HCT116 (cell line): Measurements from ENCODE around the gene BLOC1S5. TPM values are rescaled to one million over a fixed set of nuclear protein-coding genes. Genes with fewer than 3 reads are reported as not detected.

Experiments
- ATAC-seq: fragments of 200-7000 bp; cut with Tn5 transposase; 2 replicates; pipeline ENCODE4 v1.9.1; 2020; ENCODE audit warnings: mild to moderate bottlenecking, moderate library complexity
- BruUV-seq: library from RNA; stranded (reverse); fragments of 400-500 nt; replicated peaks from 2 replicates; lab custom pipeline; 2021; lab: Mats Ljungman, UMichigan
- CTCF ChIA-PET: fragments of 300-600 bp; sonication (Branson Sonifier 250); formaldehyde crosslinking; loops from one replicate; lab custom pipeline; 2021; ENCODE audit warnings: antibody characterized with exemption; lab: Charles Lee
- POLR2A ChIA-PET: fragments of 300-600, 350-600 bp; sonication (Branson Sonifier 250); formaldehyde crosslinking; loops from one replicate; lab custom pipeline; 2021; ENCODE audit warnings: antibody characterized with exemption; lab: Charles Lee
- RAD21 ChIA-PET, 2 experiments: fragments of 300-600 bp; sonication (Branson Sonifier 250); formaldehyde crosslinking; loops; one replicate each; lab custom pipeline; 2023; ENCODE audit warnings: low total read pairs in 2 of 2; ENCODE audit not compliant: uncharacterized antibody in 2 of 2, unreplicated experiment in 2 of 2, low non-redundant PET in 1 of 2; lab: Charles Lee
- DNase-seq: peaks from one replicate; pipeline ENCODE4 v3.0.0-alpha.2; 2010; ENCODE audit warnings: low read depth, low spot score
- H2AFZ ChIP-seq: fragments of 200-600 bp; shearing (Covaris generic), sonication (generic); 2 replicates; pipeline ENCODE4 v1.6.1; 2017; ENCODE audit warnings: low read depth, mixed run types, mixed read lengths, antibody characterized with exemption, low read length; ENCODE audit not compliant: poor library complexity, severe bottlenecking
- H3K27ac ChIP-seq: 2 replicates; pipeline ENCODE4 v1.5.1; 2012; ENCODE audit warnings: low read depth, low read length
- H3K27me3 ChIP-seq: fragments of 200-600 bp; sonication (generic); 2 replicates; pipeline ENCODE4 v1.6.1; 2016; ENCODE audit warnings: mixed run types, low read length, mixed read lengths; ENCODE audit not compliant: insufficient read depth
- H3K36me3 ChIP-seq, 2 experiments: fragments of 200-500 bp in 1 of 2; fragments of 200-600 bp in 1 of 2; sonication (Bioruptor generic) in 1 of 2; sonication (generic) in 1 of 2; 2 replicates each; pipeline versions ENCODE4 v1.5.1 to v1.6.1; 2014 to 2016; ENCODE audit warnings: low read length in 2 of 2, inconsistent platforms in 1 of 2, mixed read lengths in 1 of 2, mixed run types in 1 of 2; ENCODE audit not compliant: insufficient read depth in 2 of 2, control insufficient read depth in 1 of 2
- H3K4me1 ChIP-seq, 2 experiments: fragments of 200-600 bp in 1 of 2; sonication (generic) in 1 of 2; 2 replicates each; pipeline versions ENCODE4 v1.5.1 to v1.6.1; 2012 to 2017; ENCODE audit warnings: low read length in 2 of 2, inconsistent platforms in 1 of 2, mild to moderate bottlenecking in 1 of 2, mixed read lengths in 1 of 2, mixed run types in 1 of 2, moderate library complexity in 1 of 2; ENCODE audit not compliant: insufficient read depth in 2 of 2, control insufficient read depth in 1 of 2
- H3K4me2 ChIP-seq: fragments of 200-600 bp; sonication (generic); 2 replicates; pipeline ENCODE4 v1.6.1; 2017; ENCODE audit warnings: mixed run types, low read length, mixed read lengths
- H3K4me3 ChIP-seq, 2 experiments: fragments of 200-600 bp in 1 of 2; sonication (generic) in 1 of 2; replicated peaks in 1 of 2; 2 replicates each; pipeline ENCODE4 v1.5.1; 2011 to 2016; ENCODE audit warnings: low read length in 2 of 2, control low read depth in 1 of 2, low read depth in 1 of 2, mild to moderate bottlenecking in 1 of 2, mixed read lengths in 1 of 2, mixed run types in 1 of 2
- H3K79me2 ChIP-seq: fragments of 200-600 bp; sonication (generic); 2 replicates; pipeline ENCODE4 v1.6.1; 2017; ENCODE audit warnings: mild to moderate bottlenecking, mixed run types, low read length, moderate library complexity, mixed read lengths; ENCODE audit not compliant: insufficient read depth
- H3K9ac ChIP-seq: fragments of 200-600 bp; sonication (generic); 2 replicates; pipeline ENCODE4 v1.6.1; 2016; ENCODE audit warnings: low read length, mixed read lengths
- H3K9me2 ChIP-seq: fragments of 200-600 bp; sonication (generic), shearing (Covaris generic); 2 replicates; pipeline ENCODE4 v1.6.1; 2017; ENCODE audit warnings: mixed run types, mild to moderate bottlenecking, moderate library complexity; ENCODE audit not compliant: insufficient read depth
- H3K9me3 ChIP-seq, 2 experiments: fragments of 200-500 bp in 1 of 2; fragments of 200-600 bp in 1 of 2; sonication (Bioruptor generic) in 1 of 2; sonication (generic) in 1 of 2; 2 replicates each; pipeline ENCODE4 v1.6.1; 2014 to 2017; ENCODE audit warnings: low read length in 2 of 2, mixed read lengths in 2 of 2, inconsistent platforms in 1 of 2, low read depth in 1 of 2, mild to moderate bottlenecking in 1 of 2, mixed run types in 1 of 2, moderate library complexity in 1 of 2; ENCODE audit not compliant: control insufficient read depth in 1 of 2, insufficient read depth in 1 of 2
- H4K20me1 ChIP-seq: fragments of 200-600 bp; sonication (generic), shearing (Covaris generic); 2 replicates; pipeline ENCODE4 v1.6.1; 2017; ENCODE audit warnings: mixed run types, mild to moderate bottlenecking, moderate library complexity; ENCODE audit not compliant: insufficient read depth
- RAD21 ChIP-seq: IDR thresholded peaks from 2 replicates; pipeline ENCODE4 v1.6.1; 2012; ENCODE audit warnings: low read depth, mild to moderate bottlenecking
- TCF7L2 ChIP-seq: IDR thresholded peaks from 2 replicates; pipeline ENCODE4 v1.7.0; 2011; ENCODE audit warnings: borderline replicate concordance, inconsistent platforms; ENCODE audit not compliant: insufficient read depth, insufficient read length; ENCODE audit errors: extremely low read depth
- intact Hi-C: fragments of 100-400 bp; cut with micrococcal nuclease; formaldehyde crosslinking; loops from 2 replicates; pipeline ENCODE4 v1.10.0; 2022
- total RNA-seq: library from RNA; stranded (reverse); gene quantifications from one replicate; pipeline ENCODE4 v1.2.1, GENCODE V29; 2021; ENCODE audit not compliant: unreplicated experiment
- TF ChIP-seq, protein P1 (sequence below), 3 experiments: fragments of 200-600 bp in 1 of 3; sonication (generic) in 1 of 3; IDR thresholded peaks in 2 of 3; conservative IDR thresholded peaks in 1 of 3; 2 replicates each; pipeline ENCODE4 v1.5.1; 2012 to 2017; ENCODE audit warnings: low read depth in 2 of 3, low read length in 2 of 3, antibody characterized with exemption in 1 of 3, borderline replicate concordance in 1 of 3, control low read depth in 1 of 3, mild to moderate bottlenecking in 1 of 3, mixed read lengths in 1 of 3, mixed run types in 1 of 3, moderate library complexity in 1 of 3; ENCODE audit not compliant: insufficient read depth in 1 of 3
- TF ChIP-seq, protein P2 (sequence below): IDR thresholded peaks from 2 replicates; pipeline ENCODE4 v1.6.1; 2012; ENCODE audit warnings: low read depth

Gene BLOC1S5
- total RNA-seq, 1 experiment from 2014 or later, result 12.0 TPM

DNA sequence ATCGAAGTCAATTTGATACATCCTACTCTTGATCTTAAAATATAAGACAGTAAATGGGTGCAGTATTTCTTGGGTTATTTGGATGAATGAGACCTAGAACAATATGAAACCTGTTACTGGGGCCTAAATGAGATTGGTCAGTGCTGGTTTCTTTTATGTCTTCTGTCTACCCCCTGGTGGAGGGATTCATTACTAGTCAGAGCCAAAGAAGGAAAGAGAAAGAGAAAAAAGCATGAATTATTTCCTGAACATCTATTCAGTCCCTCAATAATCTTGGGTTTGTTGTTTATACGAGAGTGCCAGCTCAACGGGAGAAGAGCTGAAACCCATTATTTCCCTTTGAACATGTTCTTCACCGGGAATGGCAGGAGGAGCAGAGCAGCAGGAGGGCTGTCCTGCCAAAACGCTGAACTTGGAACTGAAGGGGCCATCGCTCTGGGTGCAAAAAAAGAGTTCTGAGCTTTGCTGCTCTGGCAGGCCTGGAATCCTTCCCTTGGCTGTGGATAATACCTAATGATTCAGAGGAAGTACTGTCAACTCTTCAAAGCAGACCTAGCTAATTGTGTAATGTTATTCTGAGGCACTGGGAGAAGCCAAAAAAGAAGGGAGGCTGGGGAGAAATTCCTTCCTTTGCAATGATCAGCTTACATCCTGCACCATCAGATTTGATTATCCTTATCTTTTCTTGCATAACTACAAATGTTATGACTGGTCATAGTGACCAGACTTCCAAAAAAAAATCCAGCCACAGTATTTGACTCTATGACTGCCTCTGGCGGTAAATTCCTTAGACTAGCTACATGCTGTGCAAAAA lies 72.0 kb downstream of the BLOC1S5 start:
- intact Hi-C loops, result loop anchor here (2.0 to 5.0 kb wide), 2 partner anchors 95 to 269 kb away; no protein-coding TSS in a partner anchor
- Histone ChIP-seq H3K9me3 (no peaks in the 10 kb centered on the region), H2AFZ (no peak overlapping the region), H3K4me1 (no peaks in the 10 kb centered on the region), H3K27ac (no peak overlapping the region), H4K20me1 (no peaks in the 10 kb centered on the region), H3K9me2 (no peaks in the 10 kb centered on the region), H3K4me3 (no peak overlapping the region), H3K9ac (no peak overlapping the region), H3K79me2 (no peaks in the 10 kb centered on the region), H3K36me3 (no peaks in the 10 kb centered on the region)
- peak; percentile 77 for ATAC-seq
- DNase-seq, result peak; percentile 24
- CTCF ChIA-PET, result interaction anchor here (0.8 to 3.4 kb wide), 5 partner anchors 11 to 320 kb away, joined by 3 to 21 read pairs (median 4); no protein-coding TSS in a partner anchor
- RAD21 ChIA-PET, result interaction anchor here in 1 of 2 experiments (1.4 kb wide), 1 partner anchor 269 kb away, joined by 6 read pairs; no protein-coding TSS in a partner anchor
- POLR2A ChIA-PET, result no interaction called here
- TF ChIP-seq, protein P1, sequence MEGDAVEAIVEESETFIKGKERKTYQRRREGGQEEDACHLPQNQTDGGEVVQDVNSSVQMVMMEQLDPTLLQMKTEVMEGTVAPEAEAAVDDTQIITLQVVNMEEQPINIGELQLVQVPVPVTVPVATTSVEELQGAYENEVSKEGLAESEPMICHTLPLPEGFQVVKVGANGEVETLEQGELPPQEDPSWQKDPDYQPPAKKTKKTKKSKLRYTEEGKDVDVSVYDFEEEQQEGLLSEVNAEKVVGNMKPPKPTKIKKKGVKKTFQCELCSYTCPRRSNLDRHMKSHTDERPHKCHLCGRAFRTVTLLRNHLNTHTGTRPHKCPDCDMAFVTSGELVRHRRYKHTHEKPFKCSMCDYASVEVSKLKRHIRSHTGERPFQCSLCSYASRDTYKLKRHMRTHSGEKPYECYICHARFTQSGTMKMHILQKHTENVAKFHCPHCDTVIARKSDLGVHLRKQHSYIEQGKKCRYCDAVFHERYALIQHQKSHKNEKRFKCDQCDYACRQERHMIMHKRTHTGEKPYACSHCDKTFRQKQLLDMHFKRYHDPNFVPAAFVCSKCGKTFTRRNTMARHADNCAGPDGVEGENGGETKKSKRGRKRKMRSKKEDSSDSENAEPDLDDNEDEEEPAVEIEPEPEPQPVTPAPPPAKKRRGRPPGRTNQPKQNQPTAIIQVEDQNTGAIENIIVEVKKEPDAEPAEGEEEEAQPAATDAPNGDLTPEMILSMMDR (IDR thresholded peaks at IDR 0.05 in 2 of 3, conservative IDR thresholded peaks at IDR 0.05 in 1 of 3; ENCODE audit: borderline replicate concordance in 1 of 3, insufficient read depth in 1 of 3, low read depth in 2 of 3, low read length in 2 of 3), result peak; percentile 46 to 68 (median 61); a peak in 5 of 6 replicates
- TF ChIP-seq, protein P2, sequence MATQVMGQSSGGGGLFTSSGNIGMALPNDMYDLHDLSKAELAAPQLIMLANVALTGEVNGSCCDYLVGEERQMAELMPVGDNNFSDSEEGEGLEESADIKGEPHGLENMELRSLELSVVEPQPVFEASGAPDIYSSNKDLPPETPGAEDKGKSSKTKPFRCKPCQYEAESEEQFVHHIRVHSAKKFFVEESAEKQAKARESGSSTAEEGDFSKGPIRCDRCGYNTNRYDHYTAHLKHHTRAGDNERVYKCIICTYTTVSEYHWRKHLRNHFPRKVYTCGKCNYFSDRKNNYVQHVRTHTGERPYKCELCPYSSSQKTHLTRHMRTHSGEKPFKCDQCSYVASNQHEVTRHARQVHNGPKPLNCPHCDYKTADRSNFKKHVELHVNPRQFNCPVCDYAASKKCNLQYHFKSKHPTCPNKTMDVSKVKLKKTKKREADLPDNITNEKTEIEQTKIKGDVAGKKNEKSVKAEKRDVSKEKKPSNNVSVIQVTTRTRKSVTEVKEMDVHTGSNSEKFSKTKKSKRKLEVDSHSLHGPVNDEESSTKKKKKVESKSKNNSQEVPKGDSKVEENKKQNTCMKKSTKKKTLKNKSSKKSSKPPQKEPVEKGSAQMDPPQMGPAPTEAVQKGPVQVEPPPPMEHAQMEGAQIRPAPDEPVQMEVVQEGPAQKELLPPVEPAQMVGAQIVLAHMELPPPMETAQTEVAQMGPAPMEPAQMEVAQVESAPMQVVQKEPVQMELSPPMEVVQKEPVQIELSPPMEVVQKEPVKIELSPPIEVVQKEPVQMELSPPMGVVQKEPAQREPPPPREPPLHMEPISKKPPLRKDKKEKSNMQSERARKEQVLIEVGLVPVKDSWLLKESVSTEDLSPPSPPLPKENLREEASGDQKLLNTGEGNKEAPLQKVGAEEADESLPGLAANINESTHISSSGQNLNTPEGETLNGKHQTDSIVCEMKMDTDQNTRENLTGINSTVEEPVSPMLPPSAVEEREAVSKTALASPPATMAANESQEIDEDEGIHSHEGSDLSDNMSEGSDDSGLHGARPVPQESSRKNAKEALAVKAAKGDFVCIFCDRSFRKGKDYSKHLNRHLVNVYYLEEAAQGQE, result no peak
- TF ChIP-seq TCF7L2, result no peak
- peak; percentile 87 for TF ChIP-seq RAD21
- TF ChIP-seq, all 23 proteins: peak for 2
- no peaks in the 10 kb centered on the region for H3K27me3 ChIP-seq
- H3K4me2 ChIP-seq, result no peak overlapping the region
- BruUV-seq, result no TSS peak
